Activated CD8-positive, alpha-beta memory T cell treated with anti-CD3 and anti-CD28 coated beads for 36 hours (primary cell): ENCODE measurements around the gene TNFRSF21. TPM values are rescaled to one million over a fixed set of nuclear protein-coding genes. Genes with fewer than 3 reads are reported as not detected.
"Not testable (repeated sequence)": the region's sequence is repeated elsewhere in the genome, so short reads cannot be mapped to it uniquely, and the experiment has no call there.

ENCODE experiments used
- CTCF ChIA-PET: fragments of 350-600 bp; sonication (Branson Sonifier 250); formaldehyde crosslinking; loops from one replicate; lab custom pipeline; 2021; ENCODE audit warnings: antibody characterized with exemption; lab: Charles Lee
- POLR2A ChIA-PET: fragments of 350-600 bp; sonication (Branson Sonifier 250); formaldehyde crosslinking; loops from one replicate; lab custom pipeline; 2021; ENCODE audit warnings: antibody characterized with exemption; lab: Charles Lee
- total RNA-seq, 2 experiments: library from RNA; stranded (reverse); gene quantifications; one replicate each; pipeline ENCODE4 v1.2.3, GENCODE V29; 2021

TNFRSF21 gene
- total RNA-seq = 1 to 10 TPM; 2.0 to 2.3 TPM

- POLR2A ChIA-PET = no interaction called here
- CTCF ChIA-PET = interaction anchor here (0.9 kb wide), 1 partner anchor 14 kb away, joined by 3 read pairs; no protein-coding TSS in a partner anchor
These were observed at the start of gene TNFRSF21 for GRCh38 chr6:47309291-47310130. TNFRSF21 (minus strand) TSS chr6:47309905; CDS start chr6:47309511, 394 bp downstream.

- CTCF ChIA-PET = no interaction called here
These were observed 48.9 kb upstream of the TNFRSF21 start for GRCh38 chr6:47358440-47359225.

GRCh38 chr6:47357827-47358226, 48.1 kb upstream of the TNFRSF21 start:
- ChIA-PET POLR2A (no interaction called here), CTCF (no interaction called here)

More at GRCh38 chr6:47358440-47359225, 48.9 kb upstream of the TNFRSF21 start:
- POLR2A ChIA-PET = no interaction called here

- CTCF ChIA-PET = no interaction called here
- POLR2A ChIA-PET = no interaction called here
These were observed 45.8 kb upstream of the TNFRSF21 start for GRCh38 chr6:47355496-47355895.

- ChIA-PET CTCF (no interaction called here), POLR2A (no interaction called here)
These were observed 44.2 kb upstream of the TNFRSF21 start for GRCh38 chr6:47353871-47354270.

GRCh38 chr6:47352966-47353365, 43.3 kb upstream of the TNFRSF21 start:
- ChIA-PET CTCF (no interaction called here), POLR2A (no interaction called here)

- CTCF ChIA-PET = no interaction called here
- POLR2A ChIA-PET = no interaction called here
These were observed 42.7 kb upstream of the TNFRSF21 start for GRCh38 chr6:47352194-47352920.

GRCh38 chr6:47351621-47352020, 41.9 kb upstream of the TNFRSF21 start:
- ChIA-PET CTCF (no interaction called here), POLR2A (no interaction called here)

- CTCF ChIA-PET = no interaction called here
- POLR2A ChIA-PET = no interaction called here
These were observed 40.2 kb upstream of the TNFRSF21 start for GRCh38 chr6:47349931-47350330.

GRCh38 chr6:47348316-47348863, 38.7 kb upstream of the TNFRSF21 start:
- CTCF ChIA-PET = interaction anchor here (0.7 kb wide), 1 partner anchor 14 kb away, joined by 3 read pairs; no protein-coding TSS in a partner anchor
- POLR2A ChIA-PET = no interaction called here

GRCh38 chr6:47345761-47346160, 36.1 kb upstream of the TNFRSF21 start:
- ChIA-PET CTCF (no interaction called here), POLR2A (no interaction called here)

- POLR2A ChIA-PET = no interaction called here
- CTCF ChIA-PET = no interaction called here
These were observed 34.3 kb upstream of the TNFRSF21 start for GRCh38 chr6:47344022-47344421.

GRCh38 chr6:47343600-47343999, 33.9 kb upstream of the TNFRSF21 start:
- ChIA-PET CTCF (no interaction called here), POLR2A (no interaction called here)

GRCh38 chr6:47342824-47343223, 33.1 kb upstream of the TNFRSF21 start:
- POLR2A ChIA-PET = no interaction called here
- CTCF ChIA-PET = no interaction called here

GRCh38 chr6:47337519-47337918, 27.8 kb upstream of the TNFRSF21 start:
- ChIA-PET POLR2A (no interaction called here), CTCF (no interaction called here)

GRCh38 chr6:47336334-47336733, 26.6 kb upstream of the TNFRSF21 start:
- POLR2A ChIA-PET = no interaction called here
- CTCF ChIA-PET = no interaction called here

GRCh38 chr6:47335466-47335865, 25.8 kb upstream of the TNFRSF21 start:
- ChIA-PET CTCF (no interaction called here), POLR2A (no interaction called here)

- CTCF ChIA-PET = interaction anchor here (0.6 kb wide), 1 partner anchor 14 kb away, joined by 3 read pairs; no protein-coding TSS in a partner anchor
- POLR2A ChIA-PET = no interaction called here
These were observed 24.6 kb upstream of the TNFRSF21 start for GRCh38 chr6:47334334-47334733.

GRCh38 chr6:47328606-47329005, 18.9 kb upstream of the TNFRSF21 start:
- POLR2A ChIA-PET, CTCF ChIA-PET: not testable (repeated sequence)
